Measurements from ENCODE around the gene NCOA1. TPM values are rescaled to one million over a fixed set of nuclear protein-coding genes. Genes with fewer than 3 reads are reported as not detected.

The NCOA1 gene
- total and polyA plus RNA-seq, 7 donors = 12.8 to 78.1 (median 44.2) TPM

- intact Hi-C loops (cut with DNase I) = loop anchor here in 1 of 2 donors (5.0 to 10.0 kb wide), 2 partner anchors 167 to 224 kb away; no protein-coding TSS in a partner anchor
- H3K4me1 ChIP-seq = peaks cover 77% of the 10 kb centered on the region
- no peaks in the 10 kb centered on the region for H3K9me3 ChIP-seq
- WGBS, 3 donors = 69 to 82% (median 79%) methylated on average over 4 of the region's 4 CpGs
- H3K4me3 ChIP-seq = no peak overlapping the region
- no peak overlapping the region for H3K27ac ChIP-seq
- H3K36me3 ChIP-seq (ENCODE audit: insufficient read depth in 1 of 2, low read depth in 1 of 2) = no peaks in the 10 kb centered on the region
- no peak for DNase-seq
- no peak for ATAC-seq
- no peak for TF ChIP-seq CTCF (IDR thresholded peaks at IDR 0.05)
- no peaks in the 10 kb centered on the region for H3K27me3 ChIP-seq (ENCODE audit: insufficient read depth in 3 of 3, low read length in 2 of 3)
These were observed 7.1 kb downstream of the NCOA1 start for GRCh38 chr2:24498121-24498520.

- H3K9me3 ChIP-seq = no peaks in the 10 kb centered on the region
- no peak for ATAC-seq
- no peak for DNase-seq
- H3K4me3 ChIP-seq = no peak overlapping the region
- peaks cover 65% of the 10 kb centered on the region for H3K4me1 ChIP-seq
- H3K27me3 ChIP-seq (ENCODE audit: insufficient read depth in 3 of 3, low read length in 2 of 3) = no peaks in the 10 kb centered on the region
- intact Hi-C loops (cut with DNase I) = loop anchor here in 1 of 2 donors (10.0 kb wide), 1 partner anchor 53 kb away; no protein-coding TSS in a partner anchor
- TF ChIP-seq CTCF (IDR thresholded peaks at IDR 0.05) = no peak
- 35 to 48% (median 38%) methylated on average over 2 of the region's 2 CpGs for WGBS, 3 donors
- no peak overlapping the region for H3K27ac ChIP-seq
- H3K36me3 ChIP-seq (ENCODE audit: insufficient read depth in 1 of 2, low read depth in 1 of 2) = no peaks in the 10 kb centered on the region
These were observed 10.8 kb downstream of the NCOA1 start for GRCh38 chr2:24501813-24502212.

- Histone ChIP-seq H3K9me3 (no peaks in the 10 kb centered on the region), H3K4me1 (peaks cover 68% of the 10 kb centered on the region), H3K36me3 (ENCODE audit: insufficient read depth in 1 of 2, low read depth in 1 of 2) (no peaks in the 10 kb centered on the region), H3K4me3 (no peak overlapping the region), H3K27ac (no peak overlapping the region), H3K27me3 (ENCODE audit: insufficient read depth in 3 of 3, low read length in 2 of 3) (no peaks in the 10 kb centered on the region)
- TF ChIP-seq CTCF (IDR thresholded peaks at IDR 0.05) = no peak
- no peak for DNase-seq
- 77 to 91% (median 78%) methylated on average over 6 of the region's 6 CpGs for WGBS, 3 donors
- intact Hi-C loops (cut with DNase I) = loop anchor here in 1 of 2 donors (5.0 to 10.0 kb wide), 2 partner anchors 49 to 72 kb away; no protein-coding TSS in a partner anchor
- peak in 3 of 4 donors; percentile 63 to 66 (median 64) for ATAC-seq
These were observed 14.7 kb downstream of the NCOA1 start for GRCh38 chr2:24505534-24506275.

GRCh38 chr2:24507549-24507948 is 16.5 kb downstream of the NCOA1 start:
- Histone ChIP-seq H3K36me3 (ENCODE audit: insufficient read depth in 1 of 2, low read depth in 1 of 2) (no peaks in the 10 kb centered on the region), H3K9me3 (no peaks in the 10 kb centered on the region), H3K4me3 (no peak overlapping the region), H3K27me3 (ENCODE audit: insufficient read depth in 3 of 3, low read length in 2 of 3) (no peaks in the 10 kb centered on the region), H3K4me1 (peaks cover 68% of the 10 kb centered on the region), H3K27ac (no peak overlapping the region)
- DNase-seq (no peak), ATAC-seq (no peak)
- intact Hi-C loops (cut with DNase I) = loop anchor here in 1 of 2 donors (5.0 to 10.0 kb wide), 2 partner anchors 47 to 70 kb away; no protein-coding TSS in a partner anchor
- no peak for TF ChIP-seq CTCF (IDR thresholded peaks at IDR 0.05)
- WGBS, 3 donors = 43 to 52% (median 49%) methylated on average over 4 of the region's 4 CpGs
